ENCODE measurements around the gene LGR6. TPM values are rescaled to one million over a fixed set of nuclear protein-coding genes. Genes with fewer than 3 reads are reported as not detected.

The LGR6 gene
- total and polyA plus RNA-seq, 8 donors: 0.15 to 3.5 (median 0.58) TPM; not detected in 4

- Histone ChIP-seq H3K4me1 (no peaks in the 10 kb centered on the region), H3K4me3 (no peak overlapping the region), H3K27ac (no peak overlapping the region), H3K27me3 (peaks cover 0 to 18% (median 0%) of the 10 kb centered on the region in 3 donors), H3K36me3 (no peaks in the 10 kb centered on the region), H3K9me3 (no peaks in the 10 kb centered on the region)
- WGBS, 5 donors: 20 to 28% (median 22%) methylated on average over 9 of the region's 9 CpGs
- TF ChIP-seq EP300 (IDR thresholded peaks at IDR 0.05): no peak
- no peak for TF ChIP-seq POLR2A (IDR thresholded peaks at IDR 0.05)
- peak in 5 of 7 experiments; percentile 77 to 89 (median 86) for TF ChIP-seq CTCF (IDR thresholded peaks at IDR 0.05)
- no peak for TF ChIP-seq POLR2AphosphoS5 (IDR thresholded peaks at IDR 0.05)
- peak; percentile 87 to 93 for DNase-seq
- intact Hi-C loops (cut with DNase I; ENCODE audit: low total_unique reads): loop anchor here (5.0 kb wide), 1 partner anchor 128 kb away; no protein-coding TSS in a partner anchor
Observed at GRCh38 chr1:202315576-202316168, 122.1 kb downstream of the LGR6 start.

DNA sequence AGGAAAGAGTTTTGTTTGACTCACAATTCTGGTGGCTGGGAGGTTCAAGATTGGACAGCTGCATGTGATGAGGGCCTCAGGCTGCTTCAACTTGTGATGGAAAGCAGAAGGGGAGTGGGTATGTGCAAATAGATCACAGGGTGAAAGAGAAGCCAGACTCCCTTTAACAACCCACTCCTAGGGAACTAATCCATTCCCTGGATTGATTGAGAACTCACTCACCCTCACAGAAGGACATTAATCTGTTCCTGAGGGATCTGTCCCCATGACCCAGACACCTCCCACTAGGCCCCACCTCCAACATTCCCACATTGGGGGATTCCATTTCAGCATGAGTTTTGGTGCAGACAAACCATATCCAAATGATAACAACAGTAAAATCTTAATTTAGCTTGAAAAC lies 122.6 kb downstream of the LGR6 start:
- Histone ChIP-seq H3K27me3 (peaks cover 0 to 18% (median 0%) of the 10 kb centered on the region in 3 donors), H3K4me3 (no peak overlapping the region), H3K27ac (no peak overlapping the region), H3K36me3 (no peaks in the 10 kb centered on the region), H3K4me1 (no peaks in the 10 kb centered on the region), H3K9me3 (no peaks in the 10 kb centered on the region)
- DNase-seq: no peak
- no peak for TF ChIP-seq POLR2AphosphoS5 (IDR thresholded peaks at IDR 0.05)
- no peak for TF ChIP-seq EP300 (IDR thresholded peaks at IDR 0.05)
- TF ChIP-seq POLR2A (IDR thresholded peaks at IDR 0.05): no peak
- no peak for TF ChIP-seq CTCF (IDR thresholded peaks at IDR 0.05)
- intact Hi-C loops (cut with DNase I; ENCODE audit: low total_unique reads): loop anchor here (5.0 kb wide), 1 partner anchor 129 kb away; no protein-coding TSS in a partner anchor

- Histone ChIP-seq H3K9me3 (no peaks in the 10 kb centered on the region), H3K27me3 (peaks cover 0 to 8% (median 0%) of the 10 kb centered on the region in 3 donors), H3K4me1 (no peaks in the 10 kb centered on the region), H3K27ac (no peak overlapping the region), H3K36me3 (no peaks in the 10 kb centered on the region), H3K4me3 (no peak overlapping the region)
- TF ChIP-seq CTCF (IDR thresholded peaks at IDR 0.05) (no peak), EP300 (IDR thresholded peaks at IDR 0.05) (no peak), POLR2A (IDR thresholded peaks at IDR 0.05) (no peak), POLR2AphosphoS5 (IDR thresholded peaks at IDR 0.05) (no peak)
- WGBS, 5 donors: 87 to 93% (median 89%) methylated on average over 26 to 52 of the region's 52 CpGs
- intact Hi-C loops (cut with DNase I; ENCODE audit: low total_unique reads): loop anchor here (5.0 kb wide), 1 partner anchor 131 kb away; no protein-coding TSS in a partner anchor
- no peak for DNase-seq
Observed at GRCh38 chr1:202317941-202318925, 124.6 kb downstream of the LGR6 start.

DNA sequence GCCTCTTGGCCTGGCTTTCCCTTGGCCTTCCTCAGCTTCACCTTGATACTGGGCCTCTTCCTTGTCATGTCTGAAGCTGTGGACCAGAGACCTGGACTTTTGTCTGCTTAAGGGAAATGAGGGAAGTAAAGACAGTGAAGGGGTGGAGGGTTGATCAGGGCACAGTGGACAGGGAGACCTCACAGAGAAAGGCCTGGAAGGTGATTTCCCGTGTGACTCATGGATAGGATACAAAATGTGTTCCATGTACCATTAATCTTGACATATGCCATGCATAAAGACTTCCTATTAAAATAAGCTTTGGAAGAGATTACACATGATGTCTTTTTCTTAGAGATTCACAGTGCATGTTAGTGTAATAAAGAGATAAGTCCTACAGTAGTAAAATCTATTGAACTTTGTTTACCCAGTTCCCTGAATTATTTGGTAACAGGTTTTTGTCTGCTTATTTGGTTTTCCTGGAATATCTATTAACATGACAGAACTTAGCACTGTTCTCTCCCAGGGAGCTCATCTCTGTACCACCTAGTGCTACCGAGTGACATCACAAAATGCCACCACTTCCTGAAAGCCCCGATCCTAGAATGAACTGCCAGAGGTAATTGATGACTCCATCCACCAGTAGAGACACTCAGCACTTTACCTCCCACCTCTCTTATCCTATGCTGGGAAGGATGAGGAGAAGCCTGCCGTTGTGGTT lies 125.9 kb downstream of the LGR6 start:
- DNase-seq: no peak
- Histone ChIP-seq H3K4me1 (no peaks in the 10 kb centered on the region), H3K27ac (no peak overlapping the region), H3K27me3 (peaks cover 0 to 8% (median 0%) of the 10 kb centered on the region in 3 donors), H3K4me3 (no peak overlapping the region), H3K9me3 (no peaks in the 10 kb centered on the region), H3K36me3 (no peaks in the 10 kb centered on the region)
- 69 to 78% (median 75%) methylated on average over 4 of the region's 4 CpGs for WGBS, 5 donors
- TF ChIP-seq EP300 (IDR thresholded peaks at IDR 0.05) (no peak), POLR2A (IDR thresholded peaks at IDR 0.05) (no peak), POLR2AphosphoS5 (IDR thresholded peaks at IDR 0.05) (no peak), CTCF (IDR thresholded peaks at IDR 0.05) (no peak)
- intact Hi-C loops (cut with DNase I; ENCODE audit: low total_unique reads): loop anchor here (5.0 kb wide), 1 partner anchor 132 kb away; no protein-coding TSS in a partner anchor
